NCI-H2196 treated with DMSO at 0.1 percent for 48 hours (cell line): Measurements from ENCODE around the gene NOL8.

ENCODE experiments used
- DNase-seq: peaks from one replicate; lab custom pipeline; 2025; ENCODE audit not compliant: unreplicated experiment; lab: John Stamatoyannopoulos, UW

Gene NOL8

DNA sequence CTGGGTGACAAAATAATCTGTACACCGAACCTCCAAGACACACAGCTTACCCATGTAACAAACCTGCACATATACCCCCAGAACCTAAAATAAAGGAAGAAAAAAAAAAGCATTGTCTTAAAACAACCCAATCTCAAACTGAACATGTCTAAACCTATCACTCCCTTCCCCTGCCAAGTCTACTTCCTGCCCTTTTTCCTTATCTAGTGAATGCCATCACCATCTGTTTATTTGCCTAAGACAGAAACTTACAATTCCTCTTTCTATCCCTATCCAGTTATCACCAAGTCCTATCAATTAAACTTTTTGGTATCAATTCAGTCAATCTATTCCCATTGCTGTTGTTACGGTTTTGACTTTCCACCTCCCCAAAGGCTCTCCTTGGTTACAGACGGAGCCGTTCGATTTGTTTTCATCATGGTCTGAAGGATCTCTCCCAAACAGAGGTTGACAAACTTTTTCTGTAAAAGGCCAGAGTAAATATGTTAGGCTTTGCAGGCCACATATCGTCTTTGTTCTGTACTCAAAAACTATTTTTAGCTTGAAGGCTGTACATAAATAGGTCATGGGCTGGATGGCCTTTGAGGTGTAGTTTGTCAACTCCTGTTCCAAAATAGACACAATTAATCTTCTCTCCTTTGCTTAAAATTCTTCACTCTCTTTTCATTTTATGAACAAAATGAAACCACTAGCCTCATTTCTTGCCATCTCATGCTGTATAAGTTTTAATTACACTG is 12.1 kb downstream of the NOL8 start:
- no peak for DNase-seq

DNA sequence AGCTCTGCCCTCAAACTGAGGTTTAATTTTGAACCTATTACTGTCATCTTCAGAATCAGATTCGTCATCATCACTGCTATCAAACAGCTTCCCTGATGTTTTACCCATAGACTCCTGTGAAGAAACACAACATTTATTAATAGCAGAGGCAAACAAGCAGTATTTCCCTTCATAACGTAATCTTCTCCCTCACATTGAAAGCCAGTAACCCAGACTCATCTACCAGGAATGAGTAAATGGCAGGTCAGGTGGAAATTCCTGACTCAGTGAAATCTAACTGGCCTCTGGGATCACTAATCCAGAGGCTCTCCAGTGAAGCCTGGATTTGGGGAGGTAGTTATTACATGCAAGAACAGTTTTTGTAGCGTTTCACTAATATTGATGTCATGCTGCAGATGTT is 14.6 kb downstream of the NOL8 start:
- DNase-seq = no peak

DNA sequence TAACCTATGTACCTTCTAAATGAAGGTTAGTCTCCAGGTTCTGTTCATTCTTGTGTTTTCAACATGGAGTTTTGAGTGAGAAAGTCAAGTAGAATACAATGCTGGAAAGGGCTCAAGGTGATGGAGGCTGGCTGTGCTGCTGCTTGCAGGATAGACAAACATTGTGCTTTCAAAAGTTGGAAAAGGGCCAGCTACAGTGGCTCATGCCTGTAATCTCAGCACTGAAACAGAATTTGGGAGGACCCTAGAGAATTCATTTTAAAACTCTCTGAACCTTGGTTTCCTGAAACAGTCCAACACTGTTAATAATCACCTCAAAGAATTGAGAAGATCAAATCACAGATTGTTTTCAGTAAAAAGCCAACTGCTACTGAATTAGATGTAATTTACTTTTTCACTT is 16.3 kb downstream of the NOL8 start:
- peak; percentile 6 for DNase-seq

DNA sequence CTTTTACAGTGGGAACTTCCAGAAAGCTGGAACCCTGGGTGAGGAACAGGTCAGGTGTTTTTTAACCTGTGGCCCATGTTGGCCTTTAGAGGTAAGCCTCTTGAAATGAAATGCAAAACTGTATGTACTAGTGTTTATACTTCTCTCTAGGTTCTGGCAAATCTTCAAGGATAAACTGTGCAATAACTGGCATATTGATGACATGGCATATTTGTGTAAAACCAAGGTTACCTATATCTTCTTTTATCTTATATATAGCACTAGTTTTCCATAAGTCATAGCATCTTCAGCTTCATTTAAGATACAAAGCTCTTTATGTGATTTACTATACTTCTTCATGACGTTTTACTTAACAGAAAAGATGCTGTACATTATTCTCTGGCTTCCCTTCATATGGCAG is 24.2 kb downstream of the NOL8 start:
- no peak for DNase-seq

DNA sequence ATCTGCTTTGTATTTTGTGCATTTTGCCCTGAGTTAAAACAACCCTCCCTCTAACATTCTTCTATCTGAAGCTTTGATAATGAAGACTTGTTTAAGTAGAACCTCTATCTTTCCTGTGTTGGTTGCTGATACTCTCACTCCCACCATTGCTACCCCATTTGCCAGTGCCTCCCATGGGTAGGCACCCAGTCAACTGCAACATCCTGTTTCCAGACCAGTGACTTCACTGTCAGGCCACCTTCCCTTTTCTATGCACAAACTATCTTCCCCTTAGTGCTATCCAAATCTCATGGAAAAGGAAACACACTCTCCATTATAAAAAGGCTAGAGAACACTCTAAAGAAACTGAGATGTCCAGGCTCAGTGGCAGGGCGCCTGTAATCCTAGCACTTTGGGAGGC is 26.0 kb downstream of the NOL8 start:
- DNase-seq = no peak

DNA sequence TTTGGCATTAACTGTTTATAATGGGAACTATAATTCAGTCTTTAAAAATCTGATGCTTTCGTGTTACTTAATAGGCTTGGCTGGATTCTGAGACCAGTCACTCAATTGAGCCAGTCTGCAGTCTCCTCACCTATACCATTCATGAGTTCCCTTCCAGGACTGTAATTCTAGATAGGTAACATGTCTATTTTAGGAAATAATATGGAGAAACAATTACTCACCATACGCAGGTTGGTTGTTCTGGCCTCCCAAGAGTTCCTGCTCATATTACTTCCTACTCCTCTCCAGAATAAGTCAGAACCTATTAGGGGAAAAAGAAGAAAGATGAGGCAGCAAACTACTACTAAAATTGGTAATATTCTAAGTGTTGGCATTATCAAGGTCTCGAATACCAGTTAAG is 27.1 kb downstream of the NOL8 start:
- no peak for DNase-seq

DNA sequence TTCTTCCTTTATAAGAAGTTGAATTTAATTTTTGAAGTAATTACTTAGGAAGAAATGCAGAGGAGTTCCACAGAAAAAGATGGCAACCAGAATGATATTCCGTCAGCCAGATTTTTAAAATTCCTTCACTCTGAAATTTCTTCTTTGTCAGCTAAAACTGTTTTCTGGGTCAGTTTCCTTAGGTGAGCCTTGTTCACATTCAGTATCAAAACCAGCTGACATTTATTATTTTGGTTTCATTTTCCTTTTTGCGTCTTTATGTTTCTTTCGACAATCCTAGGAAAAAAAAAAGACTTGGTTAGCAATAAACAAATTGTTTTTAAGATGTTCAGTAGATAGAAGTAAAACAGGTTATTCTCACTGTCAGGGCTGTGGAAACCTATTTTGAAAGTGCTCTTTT is 27.5 kb downstream of the NOL8 start:
- DNase-seq = no peak

DNA sequence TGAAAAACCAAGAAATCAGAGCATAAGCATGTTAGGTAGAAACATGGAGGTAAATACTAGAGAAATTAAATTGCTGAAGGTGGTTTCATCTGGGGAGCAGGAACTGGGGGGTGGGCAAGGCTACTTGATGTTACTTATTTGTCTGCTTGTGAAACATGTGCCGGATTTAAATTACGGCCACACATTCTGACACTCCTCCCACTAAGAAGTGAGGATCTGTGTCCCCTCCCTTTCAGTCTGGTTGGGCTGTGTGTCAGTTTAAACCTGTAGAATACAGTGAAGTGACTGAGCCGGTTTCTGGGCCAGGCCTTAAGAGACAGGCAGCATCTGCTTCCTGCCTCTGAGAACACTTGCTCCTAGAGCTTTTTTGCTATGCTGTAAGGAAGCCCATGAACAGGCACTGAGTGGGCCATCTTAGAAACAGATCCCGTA is 29.3 kb downstream of the NOL8 start:
- DNase-seq = no peak

DNA sequence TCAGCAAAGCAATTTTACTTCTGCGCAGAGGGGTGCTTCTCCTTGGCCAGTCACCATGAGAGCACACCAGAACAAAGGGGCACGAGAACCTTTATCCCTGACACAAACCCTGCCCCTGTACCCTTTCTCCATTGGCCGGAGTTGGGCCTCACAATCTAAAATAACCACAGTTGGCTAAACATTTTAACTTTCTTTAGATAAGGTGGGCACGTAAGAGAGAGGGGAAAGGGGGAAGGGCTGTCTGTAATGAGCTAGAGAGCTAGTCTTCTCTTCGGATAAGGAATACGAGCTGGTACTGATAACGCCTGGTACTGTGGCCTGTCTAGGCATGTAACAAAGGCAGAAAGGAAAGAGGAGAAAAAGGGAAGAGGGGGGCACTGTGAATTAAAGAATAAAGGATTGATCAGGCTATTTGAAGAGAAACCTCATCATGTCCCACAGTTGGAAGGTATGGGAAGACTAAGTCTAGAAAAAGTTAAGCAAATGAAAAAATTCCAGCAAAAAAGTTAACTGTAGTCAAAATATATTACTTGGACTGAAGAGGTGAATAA is 29.8 kb downstream of the NOL8 start:
- DNase-seq = no peak

DNA sequence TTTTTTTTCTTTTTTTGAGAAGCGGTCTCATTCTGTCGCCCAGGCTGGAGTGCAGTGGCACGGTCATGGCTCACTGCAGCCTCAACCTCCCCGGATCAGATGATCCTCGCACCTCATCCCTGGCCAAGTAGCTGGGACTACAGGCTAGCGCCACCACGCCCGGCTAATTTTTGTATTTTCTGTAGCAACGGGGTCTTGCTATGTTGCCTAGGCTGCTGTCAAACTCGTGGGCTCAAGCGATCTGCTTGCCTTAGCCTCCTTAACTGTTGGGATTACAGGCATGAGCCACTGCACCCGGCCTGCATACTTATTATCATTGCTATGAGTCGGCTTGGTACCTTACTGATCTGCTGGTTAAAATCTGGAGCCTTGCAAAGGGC is 30.9 kb downstream of the NOL8 start:
- DNase-seq = no peak

DNA sequence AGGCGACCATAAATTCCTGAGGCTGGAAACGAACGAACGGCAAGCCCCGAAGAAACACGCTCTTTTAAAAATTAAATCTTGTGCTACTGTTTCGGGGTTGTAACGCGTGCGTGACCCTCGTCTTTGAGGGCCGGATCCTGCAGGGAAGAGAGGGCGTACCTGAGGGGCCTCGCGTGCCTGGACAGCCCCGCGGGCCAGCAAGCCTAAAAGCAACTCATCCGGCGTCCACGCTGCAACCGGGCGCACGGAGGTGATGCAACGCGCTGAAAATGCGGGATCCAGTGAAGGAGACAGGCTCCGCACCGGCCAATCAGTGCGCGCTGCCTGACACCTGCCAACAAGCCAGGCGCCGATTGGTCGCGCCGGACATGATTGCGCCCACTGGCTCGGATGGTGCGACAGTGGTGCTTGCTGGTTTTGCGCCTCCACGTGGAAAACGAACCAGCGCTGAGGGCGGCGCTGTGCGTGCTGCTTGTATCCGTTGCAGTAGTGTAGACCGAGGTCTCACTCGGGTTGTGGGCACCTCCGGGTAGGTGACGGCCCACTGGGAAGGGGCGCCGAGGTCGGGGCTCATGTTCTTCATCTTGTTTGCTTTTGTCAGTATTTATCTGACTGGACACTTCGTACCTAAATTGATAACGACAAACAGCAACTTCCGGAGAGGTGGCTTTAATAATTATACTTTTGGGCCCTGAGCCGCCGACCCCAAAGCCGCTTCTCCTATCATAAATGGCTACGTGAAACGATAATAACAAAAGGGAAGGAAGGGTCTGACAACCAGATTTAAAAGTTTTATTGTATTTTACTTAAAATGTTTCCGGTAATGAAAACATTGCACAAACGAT is 31.5 kb downstream of the NOL8 start, which contains the start of gene IARS1:
Gene IARS1, minus strand, starts transcription at position 246 of the 845 bp plus-strand sequence. CDS start 4,278 bp downstream, outside the sequence.
- peak; percentile 88 for DNase-seq

DNA sequence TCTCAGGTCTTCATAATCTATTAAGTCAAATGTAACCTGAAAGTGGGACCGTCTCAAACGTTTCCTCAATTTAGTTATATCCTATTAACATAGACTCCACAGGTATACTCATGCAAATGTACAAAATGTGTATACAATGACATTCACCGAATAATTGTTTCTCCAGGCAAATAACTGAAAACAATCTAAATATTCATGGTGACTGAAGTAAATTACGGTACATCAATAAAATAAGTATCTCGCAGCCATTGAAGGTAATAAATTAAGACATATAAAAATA is 32.1 kb downstream of the NOL8 start:
- DNase-seq = no peak

DNA sequence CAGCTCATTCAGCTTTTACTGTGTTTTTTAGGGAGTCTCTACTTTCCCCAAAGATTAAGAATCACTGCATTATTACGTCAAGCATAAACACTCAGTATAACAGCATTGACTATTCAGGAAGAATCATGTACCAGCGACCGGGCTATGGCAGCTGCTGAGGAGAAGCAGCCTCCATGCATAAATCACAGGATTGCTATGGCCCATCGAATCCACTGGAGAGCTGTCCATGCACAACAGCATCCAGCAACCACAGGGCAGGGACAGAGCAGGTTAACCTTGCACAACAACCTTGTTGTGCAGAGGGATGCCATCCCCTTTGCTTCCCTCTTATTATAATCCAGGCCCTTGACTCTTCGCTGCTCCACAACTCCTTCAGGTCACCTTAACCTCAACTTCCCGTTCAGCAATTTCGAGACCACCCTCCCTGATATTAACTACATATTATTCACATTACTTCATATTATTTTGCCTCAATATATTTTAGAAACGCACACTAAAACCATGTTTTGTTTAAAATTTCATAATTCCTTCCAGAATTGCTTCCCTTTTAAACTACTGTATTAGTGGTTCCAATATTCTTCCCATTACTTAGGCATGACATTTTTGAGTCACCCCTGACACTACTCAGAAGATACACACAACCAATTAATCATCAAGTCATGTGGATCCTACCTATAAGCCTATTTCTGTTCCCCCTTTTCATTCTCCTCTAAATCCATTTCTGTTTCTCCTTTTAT is 32.6 kb downstream of the NOL8 start:
- DNase-seq = no peak

DNA sequence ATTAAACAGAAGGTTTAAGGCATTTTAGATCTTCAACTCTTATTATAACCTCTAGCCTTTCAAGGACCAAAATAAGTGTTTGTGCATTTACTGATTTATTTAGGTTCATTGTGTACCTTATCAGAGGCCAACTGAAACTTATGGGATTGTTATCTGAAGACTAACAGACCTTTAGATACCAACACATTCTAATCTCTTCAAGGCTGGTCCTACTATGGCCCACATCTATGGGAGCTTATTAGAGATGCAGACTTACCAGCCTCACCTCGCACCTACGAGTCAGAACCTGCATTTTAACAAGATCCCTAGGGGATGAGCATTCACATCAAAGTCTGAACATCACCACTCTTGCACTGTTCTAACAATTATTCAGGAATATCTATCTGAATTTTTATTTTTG is 33.6 kb downstream of the NOL8 start:
- DNase-seq = no peak

DNA sequence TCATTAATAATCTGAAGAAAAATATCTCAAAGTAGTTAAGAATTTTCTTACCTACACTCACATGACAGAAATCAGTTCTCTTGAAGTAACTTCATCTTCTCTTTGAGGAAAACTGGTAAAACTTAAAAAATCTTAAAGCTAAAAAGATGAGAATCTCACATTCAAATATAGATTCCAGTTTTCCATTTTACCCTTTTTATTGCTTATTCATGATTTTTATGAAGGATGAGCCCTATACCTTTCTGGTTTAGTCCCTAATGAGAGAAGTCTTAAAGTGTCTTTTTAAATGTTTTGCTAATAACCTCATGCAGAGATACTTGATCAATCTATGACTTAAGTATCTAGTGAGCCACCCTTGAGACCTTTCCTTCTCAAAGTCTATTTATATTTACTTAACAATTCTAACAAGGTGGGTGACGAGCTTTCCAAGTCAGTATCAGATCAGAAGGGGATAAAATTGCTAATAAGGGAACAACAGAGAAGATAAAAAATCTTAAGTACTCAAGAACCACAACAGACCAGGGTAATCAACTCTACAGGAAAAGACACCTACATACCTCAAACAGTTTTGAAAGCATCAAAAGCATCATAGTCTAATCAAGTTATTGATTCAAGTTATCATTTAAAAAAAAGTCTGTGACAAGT is 34.2 kb downstream of the NOL8 start:
- DNase-seq = no peak

DNA sequence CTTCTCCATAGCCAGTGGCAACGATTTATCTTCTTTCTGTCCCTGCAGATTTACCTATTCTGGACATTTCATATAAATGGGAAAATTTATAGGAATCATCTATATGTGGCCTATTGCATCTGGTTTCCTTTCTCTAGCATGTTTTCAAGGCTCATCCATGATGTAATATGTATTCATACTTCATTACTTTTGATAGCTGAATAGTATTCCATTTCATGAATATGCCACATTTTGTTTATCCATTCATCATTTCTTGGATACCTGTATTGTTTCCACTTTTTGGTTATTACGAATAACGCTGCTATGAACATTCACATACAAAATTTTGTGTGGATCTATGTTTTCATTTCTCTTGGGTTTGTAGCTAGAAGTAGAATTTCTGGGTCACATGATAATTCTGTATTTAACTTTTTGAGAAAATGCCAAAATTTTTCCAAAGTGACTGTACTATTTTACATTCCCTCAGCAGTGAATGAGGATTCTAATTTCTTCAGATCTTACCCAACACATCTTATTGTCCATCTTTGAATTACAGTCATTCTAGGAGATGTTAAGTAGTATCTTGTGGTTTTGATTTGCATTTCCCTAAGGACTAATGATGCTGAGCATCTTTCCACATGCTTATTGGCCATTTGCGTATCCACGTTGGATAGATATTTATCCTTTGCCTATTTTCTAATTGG is 35.3 kb downstream of the NOL8 start:
- no peak for DNase-seq

DNA sequence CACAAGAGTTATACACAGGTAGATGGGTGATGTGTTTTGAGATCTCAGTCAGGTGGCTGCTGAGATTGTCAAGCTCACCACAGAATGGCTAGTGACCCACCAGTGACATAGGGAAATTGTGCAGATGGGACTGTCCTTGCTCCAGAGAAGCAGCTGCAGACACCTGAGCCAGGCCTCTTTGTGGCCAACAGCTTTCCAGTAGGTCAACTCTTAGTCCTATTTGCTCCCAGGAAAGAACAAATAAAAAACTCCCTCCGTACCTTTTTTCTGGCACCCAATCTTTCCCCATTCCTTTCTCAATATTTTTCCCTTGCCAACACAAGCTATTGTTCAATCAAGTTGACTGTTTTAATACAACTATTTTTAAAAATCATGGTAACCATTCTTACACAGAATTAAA is 45.8 kb downstream of the NOL8 start:
- no peak for DNase-seq

DNA sequence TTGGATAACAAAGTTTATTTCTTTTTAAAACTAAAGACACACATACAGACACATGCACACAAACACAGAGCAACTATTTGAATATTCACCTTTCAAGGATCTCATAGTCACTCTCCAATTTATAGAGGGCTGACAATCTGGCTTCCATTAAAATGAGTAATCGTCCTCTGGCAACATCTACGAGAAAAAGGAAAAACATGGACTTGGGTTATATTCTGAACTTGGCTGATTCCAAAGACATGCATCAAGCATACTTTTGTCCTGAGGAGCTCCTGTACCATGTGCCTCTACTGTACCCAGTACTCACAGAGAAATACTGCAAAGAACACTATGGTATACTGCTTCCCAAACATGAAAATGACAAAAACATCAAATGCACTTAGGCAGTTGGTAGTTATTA is 47.0 kb downstream of the NOL8 start:
- DNase-seq = no peak

DNA sequence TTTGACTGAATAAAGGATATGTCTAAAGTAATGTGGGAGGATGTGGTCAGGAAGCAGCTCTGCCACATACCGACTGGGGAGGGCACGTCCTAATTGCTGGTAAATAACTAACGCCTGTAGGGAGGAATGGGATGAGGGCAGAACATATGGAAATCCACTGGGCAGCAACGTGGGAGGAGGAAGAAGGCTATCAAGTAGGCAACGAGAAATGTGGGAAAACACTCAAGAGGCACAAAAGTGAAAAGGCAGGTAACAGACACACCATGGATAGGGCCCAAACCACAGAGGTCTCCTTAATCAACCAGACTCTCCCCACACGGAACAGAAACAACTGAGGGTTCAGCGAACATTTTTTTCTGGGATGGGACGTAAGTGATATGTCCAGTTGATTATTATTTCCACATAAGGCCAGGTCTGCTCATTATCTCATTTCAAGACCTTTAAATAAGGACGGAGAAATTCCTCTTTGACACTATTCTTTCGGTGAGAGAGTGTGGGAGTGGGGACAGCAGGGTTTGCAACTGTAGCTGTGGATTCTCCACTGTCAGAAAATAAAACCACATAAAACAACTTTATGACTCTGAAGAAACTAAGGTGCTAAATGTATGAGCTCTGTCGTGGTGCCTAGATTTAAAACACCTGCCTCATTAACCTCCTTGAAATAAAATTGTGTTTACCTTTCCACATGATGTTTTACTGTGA is 48.7 kb downstream of the NOL8 start:
- DNase-seq = no peak

DNA sequence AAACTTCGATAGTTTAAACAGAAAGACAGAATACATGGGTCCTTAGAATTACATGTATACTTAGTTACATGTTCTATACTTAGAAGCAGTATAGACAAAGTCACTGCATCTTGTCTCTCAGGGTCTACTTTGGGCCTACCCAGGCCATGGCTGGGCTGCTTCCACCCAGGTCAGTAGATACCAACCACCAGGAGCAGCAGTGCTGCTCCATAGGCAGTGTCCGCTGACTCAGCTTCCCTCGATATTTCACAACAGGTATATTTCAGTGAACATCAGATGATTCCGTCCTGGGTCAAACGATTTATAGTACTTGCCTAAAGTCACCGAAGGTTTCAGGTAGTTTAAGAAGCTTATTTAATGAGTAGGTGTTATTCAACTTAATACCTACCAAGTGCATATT is 49.6 kb downstream of the NOL8 start:
- DNase-seq = no peak
